ENCODE measurements around the gene SUCLG1. TPM values are rescaled to one million over a fixed set of nuclear protein-coding genes. Genes with fewer than 3 reads are reported as not detected.

The SUCLG1 gene
- total and polyA plus RNA-seq, 8 donors: 19.6 to 115 (median 93.0) TPM

GRCh38 chr2:84461310-84461709 lies 2.2 kb upstream of the SUCLG1 start:
- H3K4me3 ChIP-seq: no peak overlapping the region
- no peaks in the 10 kb centered on the region for H3K9me3 ChIP-seq
- 90 to 95% (median 94%) methylated on average over 3 of the region's 3 CpGs for WGBS, 5 donors
- peaks cover 8 to 36% (median 32%) of the 10 kb centered on the region in 4 donors for H3K4me1 ChIP-seq
- H3K36me3 ChIP-seq: no peaks in the 10 kb centered on the region
- no peak for TF ChIP-seq EP300 (IDR thresholded peaks at IDR 0.05)
- no peak for TF ChIP-seq POLR2A (IDR thresholded peaks at IDR 0.05)
- TF ChIP-seq POLR2AphosphoS5 (IDR thresholded peaks at IDR 0.05): no peak
- no peak for TF ChIP-seq CTCF (IDR thresholded peaks at IDR 0.05)
- H3K27ac ChIP-seq: no peak overlapping the region
- no peak for DNase-seq
- no peaks in the 10 kb centered on the region for H3K27me3 ChIP-seq
- intact Hi-C loops (cut with DNase I; ENCODE audit: low total_unique reads): no loop called here

DNA sequence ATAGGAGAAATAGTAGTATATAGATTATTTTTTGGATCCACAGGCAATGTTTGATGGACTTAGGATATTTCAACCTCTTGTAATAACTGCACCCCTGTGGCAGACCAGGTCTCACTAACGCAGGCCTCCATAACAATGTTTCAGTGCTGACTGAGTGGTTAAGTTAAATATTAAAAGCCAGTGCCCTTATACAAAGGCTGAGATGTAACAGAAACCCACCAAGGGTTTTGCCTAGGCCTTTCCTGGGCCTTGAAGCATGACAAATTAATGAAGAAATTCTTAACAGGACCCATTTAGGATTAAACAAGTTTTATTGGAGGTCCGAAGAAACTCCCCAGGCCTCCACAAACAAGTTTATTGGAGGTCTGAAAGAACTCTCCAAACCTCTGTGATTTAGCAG lies 1.6 kb upstream of the SUCLG1 start:
- no peak for DNase-seq
- Histone ChIP-seq H3K9me3 (no peaks in the 10 kb centered on the region), H3K27ac (no peak overlapping the region), H3K27me3 (no peaks in the 10 kb centered on the region), H3K4me1 (peaks cover 8 to 42% (median 35%) of the 10 kb centered on the region in 4 donors), H3K4me3 (no peak overlapping the region), H3K36me3 (no peaks in the 10 kb centered on the region)
- no peak for TF ChIP-seq CTCF (IDR thresholded peaks at IDR 0.05)
- WGBS, 5 donors: 75 to 90% (median 88%) methylated on average over 2 of the region's 2 CpGs
- intact Hi-C loops (cut with DNase I; ENCODE audit: low total_unique reads): no loop called here

DNA sequence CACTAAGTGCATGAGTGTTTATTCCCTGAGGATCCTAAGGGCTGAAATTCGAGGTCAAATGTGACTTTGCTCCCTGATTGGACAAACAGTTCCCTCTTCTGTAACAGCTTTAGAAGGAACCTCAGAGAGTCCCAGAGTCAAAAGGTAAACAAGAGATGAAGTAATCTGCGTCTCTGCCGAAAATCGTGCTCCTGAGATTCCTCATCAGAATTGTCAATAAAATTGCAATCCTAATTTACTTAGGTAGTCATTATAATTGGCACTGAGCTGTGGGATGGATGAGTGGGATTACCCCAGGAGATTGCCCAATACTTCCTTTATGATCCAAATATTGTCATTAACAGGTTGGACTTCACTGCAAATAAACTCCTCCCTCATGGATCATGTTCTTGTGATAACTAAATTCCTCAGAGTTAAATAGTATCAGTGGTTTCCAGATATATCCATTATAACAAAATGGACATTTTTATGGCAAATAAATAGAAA lies 907 bp upstream of the SUCLG1 start:
- DNase-seq: peak in 1 of 2 donors; percentile 14
- peak overlapping the region; percentile 89 to 99 (median 96) for H3K4me3 ChIP-seq
- WGBS, 5 donors: 6 to 10% (median 6%) methylated on average over 4 of the region's 4 CpGs

GRCh38 chr2:84458551-84459017 lies 496 bp downstream of the SUCLG1 start:
- intact Hi-C loops (cut with DNase I; ENCODE audit: low total_unique reads): no loop called here
- WGBS, 5 donors: 0 to 2% (median 1%) methylated on average over 16 of the region's 16 CpGs
- no peak for DNase-seq
- peak overlapping the region; percentile 91 to 94 (median 92) for H3K27ac ChIP-seq
- no peaks in the 10 kb centered on the region for H3K27me3 ChIP-seq
- TF ChIP-seq POLR2AphosphoS5 (IDR thresholded peaks at IDR 0.05) (no peak), POLR2A (IDR thresholded peaks at IDR 0.05) (no peak), CTCF (IDR thresholded peaks at IDR 0.05) (no peak), EP300 (IDR thresholded peaks at IDR 0.05) (no peak)
- peak overlapping the region; percentile 89 to 99 (median 96) for H3K4me3 ChIP-seq
- peaks cover 8 to 56% (median 41%) of the 10 kb centered on the region in 4 donors for H3K4me1 ChIP-seq
- no peaks in the 10 kb centered on the region for H3K36me3 ChIP-seq
- no peaks in the 10 kb centered on the region for H3K9me3 ChIP-seq

More for the DNA sequence above, 907 bp upstream of the SUCLG1 start:
- Histone ChIP-seq H3K27me3 (no peaks in the 10 kb centered on the region), H3K9me3 (no peaks in the 10 kb centered on the region), H3K4me1 (peaks cover 8 to 42% (median 35%) of the 10 kb centered on the region in 4 donors), H3K36me3 (no peaks in the 10 kb centered on the region), H3K27ac (peak overlapping the region in 3 of 5 donors; percentile 92 to 94 (median 94))
- intact Hi-C loops (cut with DNase I; ENCODE audit: low total_unique reads): no loop called here
- no peak for TF ChIP-seq CTCF (IDR thresholded peaks at IDR 0.05)
- TF ChIP-seq POLR2A (IDR thresholded peaks at IDR 0.05): no peak
- no peak for TF ChIP-seq POLR2AphosphoS5 (IDR thresholded peaks at IDR 0.05)
